Neuronal stem cell (in vitro differentiated cells): Measurements from ENCODE around the gene NPPC.
A peak's percentile ranks its signal among the peaks of the same experiment; 100 is the strongest.
"Not testable (repeated sequence)": the region's sequence is repeated elsewhere in the genome, so short reads cannot be mapped to it uniquely, and the experiment has no call there.

ENCODE experiments used
- DNase-seq: peaks from one replicate; pipeline ENCODE4 v3.0.0-alpha.2; 2013; ENCODE audit warnings: low spot score
- H2AFZ ChIP-seq: one replicate; pipeline ENCODE4 v1.6.1; 2013; ENCODE audit warnings: mild to moderate bottlenecking, low read length, inconsistent platforms
- H2AK5ac ChIP-seq: 2 replicates; pipeline ENCODE4 v1.6.1; 2013; ENCODE audit warnings: low read depth, mild to moderate bottlenecking, inconsistent platforms, low read length, moderate library complexity, mixed read lengths
- H2BK120ac ChIP-seq: 2 replicates; pipeline ENCODE4 v1.6.1; 2013; ENCODE audit warnings: low read depth, mild to moderate bottlenecking, inconsistent platforms, low read length, moderate library complexity, mixed read lengths
- H2BK12ac ChIP-seq: one replicate; pipeline ENCODE4 v1.6.1; 2013; ENCODE audit warnings: low read length, inconsistent platforms
- H2BK15ac ChIP-seq: 2 replicates; pipeline ENCODE4 v1.6.1; 2013; ENCODE audit warnings: mild to moderate bottlenecking, low read length, inconsistent platforms, mixed read lengths
- H2BK5ac ChIP-seq: one replicate; pipeline ENCODE4 v1.6.1; 2013; ENCODE audit warnings: inconsistent platforms, mild to moderate bottlenecking, low read length, moderate library complexity
- H3K14ac ChIP-seq: one replicate; pipeline ENCODE4 v1.6.1; 2013; ENCODE audit warnings: low read length, inconsistent platforms
- H3K18ac ChIP-seq: 2 replicates; pipeline ENCODE4 v1.6.1; 2013; ENCODE audit warnings: low read length, inconsistent platforms
- H3K23ac ChIP-seq: 2 replicates; pipeline ENCODE4 v1.6.1; 2013; ENCODE audit warnings: low read depth, mild to moderate bottlenecking, mixed read lengths, low read length, inconsistent platforms; ENCODE audit not compliant: poor library complexity
- H3K27ac ChIP-seq: replicated peaks from 3 replicates; pipeline ENCODE4 v1.5.1; 2013; ENCODE audit warnings: low read length, inconsistent platforms
- H3K27me3 ChIP-seq, 3 experiments: 2 replicates each; pipeline ENCODE4 v1.6.1; 2013; ENCODE audit warnings: low read length in 3 of 3, mild to moderate bottlenecking in 2 of 3, inconsistent platforms in 1 of 3, low read depth in 1 of 3, mixed read lengths in 1 of 3, moderate library complexity in 1 of 3; ENCODE audit not compliant: control insufficient read depth in 3 of 3, insufficient read depth in 3 of 3
- H3K36me3 ChIP-seq, 2 donors: replicated peaks in 1 of 2; 2 replicates each; pipeline ENCODE4 v1.6.1; 2013; ENCODE audit warnings: low read length in 2 of 2; ENCODE audit not compliant: control insufficient read depth in 2 of 2, insufficient read depth in 2 of 2
- H3K4ac ChIP-seq: 2 replicates; pipeline ENCODE4 v1.6.1; 2013; ENCODE audit warnings: inconsistent platforms, mild to moderate bottlenecking, low read length, moderate library complexity
- H3K4me1 ChIP-seq, 2 donors: 1 replicate in 1 of 2; 2 replicates in 1 of 2; pipeline ENCODE4 v1.6.1; 2013; ENCODE audit warnings: low read length in 2 of 2, low read depth in 1 of 2; ENCODE audit not compliant: control insufficient read depth in 2 of 2, insufficient read depth in 1 of 2
- H3K4me2 ChIP-seq: one replicate; pipeline ENCODE4 v1.6.1; 2013; ENCODE audit warnings: mild to moderate bottlenecking, low read length, inconsistent platforms; ENCODE audit not compliant: insufficient read depth, poor library complexity, severe bottlenecking
- H3K4me3 ChIP-seq, 2 donors: 2 replicates each; pipeline ENCODE4 v1.5.1; 2013; ENCODE audit warnings: low read length in 2 of 2, mild to moderate bottlenecking in 2 of 2, inconsistent platforms in 1 of 2, moderate library complexity in 1 of 2
- H3K79me1 ChIP-seq: one replicate; pipeline ENCODE4 v1.6.1; 2013; ENCODE audit warnings: low read depth, mild to moderate bottlenecking, inconsistent platforms, low read length, moderate library complexity
- H3K9ac ChIP-seq: one replicate; pipeline ENCODE4 v1.6.1; 2013; ENCODE audit warnings: mild to moderate bottlenecking, low read depth, low read length, inconsistent platforms; ENCODE audit not compliant: poor library complexity
- H3K9me3 ChIP-seq, 2 donors: replicated peaks in 1 of 2; 2 replicates each; pipeline versions ENCODE3 to v1.6.1; 2013; ENCODE audit warnings: low read length in 2 of 2, mild to moderate bottlenecking in 2 of 2, inconsistent platforms in 1 of 2, low read depth in 1 of 2, mixed read lengths in 1 of 2, moderate library complexity in 1 of 2; ENCODE audit not compliant: control insufficient read depth in 2 of 2, insufficient read depth in 1 of 2
- H4K8ac ChIP-seq: one replicate; pipeline ENCODE4 v1.6.1; 2013; ENCODE audit warnings: low read depth, mild to moderate bottlenecking, inconsistent platforms, low read length, moderate library complexity
- H4K91ac ChIP-seq: one replicate; pipeline ENCODE4 v1.6.1; 2013; ENCODE audit warnings: low read length, low read depth, mild to moderate bottlenecking, inconsistent platforms; ENCODE audit not compliant: poor library complexity
- WGBS, 2 donors: extraction: QIAGEN DNeasy Blood & Tissue Kit; methylation state at CpG; one replicate each; pipeline ENCODE4 v1.1.7; 2013; ENCODE audit warnings: missing lambda C conversion rate in 2 of 2, mixed read lengths in 1 of 2; ENCODE audit not compliant: insufficient read length in 2 of 2, insufficient replicate concordance in 1 of 2; ENCODE audit errors: extremely low coverage in 2 of 2; 5-methylcytosine and 5-hydroxymethylcytosine counted together

The NPPC gene

GRCh38 chr2:231910161-231910560 is 16.0 kb downstream of the NPPC start:
- H3K4me1 ChIP-seq, H2BK5ac ChIP-seq, H2AFZ ChIP-seq, H4K8ac ChIP-seq, H3K23ac ChIP-seq, H3K4me3 ChIP-seq, H3K27ac ChIP-seq, H3K18ac ChIP-seq, H2BK12ac ChIP-seq, H4K91ac ChIP-seq, H3K9me3 ChIP-seq, H3K14ac ChIP-seq, DNase-seq, H3K9ac ChIP-seq, H2BK15ac ChIP-seq, H2BK120ac ChIP-seq, H3K36me3 ChIP-seq, H3K4ac ChIP-seq, H3K4me2 ChIP-seq, H3K27me3 ChIP-seq, H3K79me1 ChIP-seq: not testable (repeated sequence)
- WGBS, 2 donors: no CpG with 5 or more reads among the region's 7 CpGs
- peak overlapping the region; percentile 63 for H2AK5ac ChIP-seq

GRCh38 chr2:231909631-231910030 is 16.6 kb downstream of the NPPC start:
- Histone ChIP-seq H3K4me2 (no peak overlapping the region), H3K4me3 (no peak overlapping the region), H3K27me3 (peaks cover 0 to under 1% (median 0%) of the 10 kb centered on the region in 3 experiments), H3K27ac (no peak overlapping the region), H3K9ac (no peak overlapping the region), H3K9me3 (no peaks in the 10 kb centered on the region), H2BK120ac (no peak overlapping the region), H2BK12ac (no peak overlapping the region), H2AK5ac (no peak overlapping the region), H2AFZ (no peak overlapping the region), H3K36me3 (no peaks in the 10 kb centered on the region), H2BK5ac (no peak overlapping the region), H3K14ac (no peak overlapping the region), H3K18ac (no peak overlapping the region), H3K23ac (no peak overlapping the region), H3K4ac (no peak overlapping the region), H3K4me1 (no peaks in the 10 kb centered on the region), H4K8ac (no peak overlapping the region), H2BK15ac (no peak overlapping the region), H3K79me1 (no peaks in the 10 kb centered on the region), H4K91ac (no peak overlapping the region)
- no CpG with 5 or more reads among the region's 5 CpGs for WGBS, 2 donors
- no peak for DNase-seq

GRCh38 chr2:231908584-231908983 is 17.6 kb downstream of the NPPC start:
- no peak for DNase-seq
- Histone ChIP-seq H3K14ac (no peak overlapping the region), H2AFZ (no peak overlapping the region), H3K9ac (no peak overlapping the region), H2BK120ac (no peak overlapping the region), H2AK5ac (no peak overlapping the region), H3K79me1 (no peaks in the 10 kb centered on the region), H3K4me1 (no peaks in the 10 kb centered on the region), H4K91ac (no peak overlapping the region), H3K18ac (no peak overlapping the region), H3K27me3 (peaks cover 0 to 8% (median 0%) of the 10 kb centered on the region in 3 experiments), H3K36me3 (no peaks in the 10 kb centered on the region), H3K4me2 (no peak overlapping the region), H2BK12ac (no peak overlapping the region), H3K4me3 (no peak overlapping the region), H2BK5ac (no peak overlapping the region), H2BK15ac (no peak overlapping the region), H3K9me3 (no peaks in the 10 kb centered on the region), H3K4ac (no peak overlapping the region), H3K27ac (no peak overlapping the region), H4K8ac (no peak overlapping the region), H3K23ac (no peak overlapping the region)
- WGBS, 2 donors: no CpG with 5 or more reads among the region's 8 CpGs

- DNase-seq: no peak
- no peaks in the 10 kb centered on the region for H3K4me1 ChIP-seq
- H3K9ac ChIP-seq: no peak overlapping the region
These were observed 18.4 kb downstream of the NPPC start for GRCh38 chr2:231907765-231908164.

More at GRCh38 chr2:231907765-231908164, 18.4 kb downstream of the NPPC start:
- H2BK12ac ChIP-seq: no peak overlapping the region
- no peak overlapping the region for H3K14ac ChIP-seq
- no peak overlapping the region for H3K18ac ChIP-seq
- H3K23ac ChIP-seq: no peak overlapping the region
- WGBS, 2 donors: no CpG with 5 or more reads among the region's 8 CpGs
- H3K36me3 ChIP-seq: no peaks in the 10 kb centered on the region
- no peak overlapping the region for H4K8ac ChIP-seq
- no peak overlapping the region for H2AFZ ChIP-seq
- no peak overlapping the region for H3K4me2 ChIP-seq
- no peak overlapping the region for H3K4ac ChIP-seq
- no peak overlapping the region for H2AK5ac ChIP-seq
- no peaks in the 10 kb centered on the region for H3K9me3 ChIP-seq
- H3K27ac ChIP-seq: no peak overlapping the region
- no peak overlapping the region for H2BK5ac ChIP-seq
- no peak overlapping the region for H2BK15ac ChIP-seq
- H2BK120ac ChIP-seq: no peak overlapping the region
- H3K27me3 ChIP-seq: peaks cover 0 to 10% (median 0%) of the 10 kb centered on the region in 3 experiments
- H3K79me1 ChIP-seq: no peaks in the 10 kb centered on the region
- H3K4me3 ChIP-seq: no peak overlapping the region
- H4K91ac ChIP-seq: no peak overlapping the region
